HepG2 (cell line): Measurements from ENCODE around the gene IGFBP5. TPM values are rescaled to one million over a fixed set of nuclear protein-coding genes. Genes with fewer than 3 reads are reported as not detected.

Source experiments
- ATAC-seq: fragments of 200-7000 bp; cut with Tn5 transposase; 3 replicates; pipeline ENCODE4 v1.9.1; 2020; ENCODE audit warnings: mild to moderate bottlenecking, moderate library complexity
- BruUV-seq: library from RNA; stranded (reverse); fragments of 400-500 nt; replicated peaks from 2 replicates; lab custom pipeline; 2021; lab: Mats Ljungman, UMichigan
- CTCF ChIA-PET: fragments of 300-600 bp; formaldehyde crosslinking; extraction: SDS; loops from one replicate; lab custom pipeline; 2021; ENCODE audit warnings: low total read pairs, inconsistent platforms, low intra/inter-chr PET ratio; lab: Yijun Ruan, JAX
- POLR2A ChIA-PET: fragments of 350-600 bp; sonication (Branson Sonifier 250); formaldehyde crosslinking; loops from one replicate; lab custom pipeline; 2020; ENCODE audit warnings: antibody characterized with exemption, inconsistent platforms; lab: Yijun Ruan, JAX
- DNase-seq: peaks from one replicate; pipeline ENCODE4 v3.0.0-alpha.2; 2015; ENCODE audit warnings: low spot score
- FAIRE-seq: peaks from 3 replicates; lab custom pipeline; 2011; peaks lifted over from hg19 to GRCh38; lab: Jason Lieb, UNC
- H2AFZ ChIP-seq: one replicate; pipeline ENCODE4 v1.6.1; 2011; ENCODE audit warnings: low read length, inconsistent platforms
- H3K27ac ChIP-seq: fragments of 300-600 bp; 3 replicates; pipeline ENCODE4 v1.8.0; 2011; ENCODE audit warnings: mixed run types, mild to moderate bottlenecking, mixed read lengths, low read length, inconsistent platforms; ENCODE audit not compliant: insufficient read depth; ENCODE audit errors: extremely low read length
- H3K27me3 ChIP-seq, 2 experiments: fragments of 200-600 bp in 1 of 2; 2 replicates in 1 of 2; 3 replicates in 1 of 2; pipeline versions ENCODE4 v1.6.0 to v1.8.0; 2011; ENCODE audit warnings: low read length in 2 of 2, mild to moderate bottlenecking in 2 of 2, moderate library complexity in 2 of 2, inconsistent platforms in 1 of 2; ENCODE audit not compliant: insufficient read depth in 2 of 2, control insufficient read depth in 1 of 2
- H3K36me3 ChIP-seq, 2 experiments: fragments of 200-600 bp in 1 of 2; replicated peaks in 1 of 2; 2 replicates in 1 of 2; 3 replicates in 1 of 2; pipeline versions ENCODE4 v1.5.1 to v1.8.0; 2011; ENCODE audit warnings: low read length in 2 of 2, inconsistent platforms in 1 of 2; ENCODE audit not compliant: insufficient read depth in 2 of 2, control insufficient read depth in 1 of 2
- H3K4me1 ChIP-seq: 2 replicates; pipeline ENCODE4 v1.5.1; 2012; ENCODE audit warnings: low read length, inconsistent platforms; ENCODE audit not compliant: insufficient read depth
- H3K4me2 ChIP-seq: 2 replicates; pipeline ENCODE4 v1.6.0; 2011; ENCODE audit warnings: low read depth, low read length, inconsistent platforms
- H3K4me3 ChIP-seq, 3 experiments: fragments of 200-600 bp in 1 of 3; sonication (generic), shearing (Covaris generic) in 1 of 3; replicated peaks in 1 of 3; 2 replicates each; pipeline ENCODE4 v1.5.1; 2011 to 2016; ENCODE audit warnings: low read length in 3 of 3, inconsistent platforms in 2 of 3, low read depth in 2 of 3, mild to moderate bottlenecking in 2 of 3, control low read depth in 1 of 3, mixed read lengths in 1 of 3; ENCODE audit not compliant: insufficient read depth in 1 of 3
- H3K79me2 ChIP-seq: one replicate; pipeline ENCODE4 v1.6.1; 2011; ENCODE audit warnings: low read length, inconsistent platforms; ENCODE audit not compliant: insufficient read depth
- H3K9ac ChIP-seq: 2 replicates; pipeline ENCODE4 v1.6.0; 2011; ENCODE audit warnings: mild to moderate bottlenecking, low read depth, low read length, inconsistent platforms; ENCODE audit not compliant: insufficient read depth
- H3K9me3 ChIP-seq: 2 replicates; pipeline ENCODE4 v1.5.1; 2012; ENCODE audit warnings: mild to moderate bottlenecking, low read length
- H4K20me1 ChIP-seq: 2 replicates; pipeline ENCODE4 v1.6.0; 2011; ENCODE audit warnings: inconsistent platforms, mild to moderate bottlenecking, low read length, moderate library complexity; ENCODE audit not compliant: insufficient read depth
- KAT2B ChIP-seq: fragments of 150-350 bp; IDR thresholded peaks from 2 replicates; pipeline ENCODE4 v1.6.1; 2014; ENCODE audit warnings: low read depth, low read length, borderline replicate concordance
- MLX ChIP-seq: IDR thresholded peaks from 2 replicates; pipeline ENCODE4 v1.6.1; 2016
- RARA ChIP-seq: IDR thresholded peaks from 2 replicates; pipeline ENCODE4 v1.6.1; 2016; ENCODE audit warnings: missing genetic modification reagents, missing compliant biosample characterization
- SIN3B ChIP-seq: fragments of 150-350 bp; IDR thresholded peaks from 2 replicates; pipeline ENCODE4 v1.6.1; 2014; ENCODE audit warnings: low read length
- SIX1 ChIP-seq: sonication (generic); formaldehyde crosslinking; IDR thresholded peaks from 2 replicates; pipeline ENCODE4 v1.4.0; 2020; ENCODE audit warnings: missing genetic modification reagents, borderline replicate concordance
- TAF1 ChIP-seq: sonication (generic); formaldehyde crosslinking; IDR thresholded peaks from 2 replicates; pipeline ENCODE4 v1.4.0; 2020; ENCODE audit warnings: missing genetic modification reagents
- TEAD3 ChIP-seq: optimal IDR thresholded peaks from 2 replicates; pipeline ENCODE3; 2016; ENCODE audit warnings: borderline replicate concordance
- ZFP82 ChIP-seq: sonication (generic); formaldehyde crosslinking; IDR thresholded peaks from 2 replicates; pipeline ENCODE4 v1.5.1; 2020; ENCODE audit warnings: mild to moderate bottlenecking, missing genetic modification reagents, borderline replicate concordance
- ZNF225 ChIP-seq: sonication (generic); formaldehyde crosslinking; IDR thresholded peaks from 2 replicates; pipeline ENCODE4 v1.4.0; 2020; ENCODE audit warnings: mild to moderate bottlenecking, missing genetic modification reagents
- ZNF572 ChIP-seq: sonication (generic); formaldehyde crosslinking; IDR thresholded peaks from 2 replicates; pipeline ENCODE4 v1.5.1; 2020; ENCODE audit warnings: mild to moderate bottlenecking, missing genetic modification reagents
- ZNF878 ChIP-seq: sonication (generic); formaldehyde crosslinking; IDR thresholded peaks from 2 replicates; pipeline ENCODE4 v1.8.1; 2023; ENCODE audit warnings: mild to moderate bottlenecking, missing genetic modification reagents, moderate library complexity
- WGBS: methylation state at CpG from one replicate; pipeline ENCODE4 v1.1.6; 2017; ENCODE audit warnings: low lambda C conversion rate; 5-methylcytosine and 5-hydroxymethylcytosine counted together
- in situ Hi-C: cut with HindIII; loops from 2 replicates; pipeline ENCODE4 v1.10.0; 2017; ENCODE audit warnings: low pct_unique_long_range_greater_than_20kb; ENCODE audit not compliant: extremely low pct_ligation_motif_present
- intact Hi-C: fragments of 100-400 bp; cut with micrococcal nuclease; formaldehyde crosslinking; loops from one replicate; pipeline ENCODE4 v1.10.0; 2022; ENCODE audit not compliant: unreplicated experiment
- polyA plus RNA-seq, 8 experiments: library from polyadenylated mRNA; depleted of rRNA in 3 of 8; stranded (reverse) in 7 of 8; unstranded in 1 of 8; fragments of >200 nt; fragmentation: Illumina TruSeq in 4 of 8; extraction: Trizol in 4 of 8; gene quantifications; 2 replicates each; pipeline versions ENCODE4 v1.2.1 to v1.2.3, GENCODE V29; 2011 to 2016; ENCODE audit warnings: low read depth in 4 of 8, missing spikeins in 1 of 8, mixed read lengths in 1 of 8; ENCODE audit not compliant: insufficient read depth in 1 of 8
- total RNA-seq, 5 experiments: library from RNA; depleted of rRNA; stranded (reverse); fragments of >200 nt; fragmentation: Illumina TruSeq; extraction: Trizol; gene quantifications; 2 replicates each; pipeline ENCODE4 v1.2.3, GENCODE V29; 2016; ENCODE audit warnings: low read depth in 1 of 5
- TF ChIP-seq, protein P1 (sequence below): sonication (generic); formaldehyde crosslinking; IDR thresholded peaks from 2 replicates; pipeline ENCODE4 v1.4.0; 2020; ENCODE audit warnings: mild to moderate bottlenecking, missing genetic modification reagents

Gene IGFBP5
- total and polyA plus RNA-seq, 2 of the 13 experiments (the other 11 are each of a cell fraction or from before 2014, with no cell fraction given) = 0.15 TPM; not detected in 1

DNA sequence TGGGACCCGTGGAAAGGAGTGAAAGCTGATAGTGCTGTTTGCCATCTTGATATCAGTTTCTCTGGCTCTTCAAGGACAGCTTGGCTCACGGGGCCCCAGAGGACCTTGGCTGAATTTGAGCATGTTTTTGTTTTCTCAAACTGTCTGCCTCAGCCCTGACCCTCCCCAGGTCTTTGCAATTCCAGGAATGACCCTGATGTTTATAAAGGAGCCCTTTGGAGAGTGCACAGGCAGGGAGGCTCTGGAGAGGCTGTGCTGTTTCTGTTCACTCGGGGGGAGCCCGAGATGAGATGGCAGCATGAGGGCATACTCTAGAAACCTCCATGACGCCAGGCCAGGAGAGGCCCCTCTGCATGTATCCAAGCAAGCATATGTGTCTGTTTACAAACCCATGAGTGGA lies 45.8 kb downstream of the IGFBP5 start:
- no peaks in the 10 kb centered on the region for H3K79me2 ChIP-seq
- CTCF ChIA-PET = no interaction called here
- no peak overlapping the region for H3K27ac ChIP-seq

DNA sequence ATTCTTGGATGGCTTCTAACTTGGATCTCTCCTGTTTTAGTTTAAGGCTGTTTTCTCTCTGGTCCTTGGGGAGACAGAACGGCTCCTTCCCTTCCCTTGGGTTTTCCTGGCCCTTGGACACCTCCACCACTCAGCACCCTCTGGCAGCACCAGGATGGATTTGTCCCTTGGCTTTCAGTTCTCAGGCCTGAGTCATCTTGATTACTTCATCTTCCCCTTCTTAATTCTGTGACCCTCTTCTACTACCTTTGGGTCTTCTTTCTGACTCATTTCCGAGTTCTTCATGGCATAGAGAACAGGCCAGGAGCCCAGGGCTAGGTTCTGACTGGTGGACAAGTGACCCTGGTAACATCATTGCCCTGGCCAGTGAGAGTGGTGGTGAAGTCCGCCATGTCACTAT lies 47.2 kb downstream of the IGFBP5 start:
- Histone ChIP-seq H2AFZ (no peak overlapping the region), H3K79me2 (no peaks in the 10 kb centered on the region), H3K9ac (no peak overlapping the region), H3K27ac (no peak overlapping the region), H3K4me1 (peaks cover 54% of the 10 kb centered on the region), H3K27me3 (no peaks in the 10 kb centered on the region; a peak in 1 of 5 replicates), H4K20me1 (no peaks in the 10 kb centered on the region), H3K9me3 (no peaks in the 10 kb centered on the region), H3K36me3 (no peaks in the 10 kb centered on the region), H3K4me3 (no peak overlapping the region), H3K4me2 (no peak overlapping the region)
- 43% methylated on average over 3 of the region's 3 CpGs for WGBS
- in situ Hi-C loops (no loop called here), intact Hi-C loops (no loop called here)
- no TSS peak for BruUV-seq
- ChIA-PET POLR2A (interaction anchor here (1.1 to 1.4 kb wide), 2 partner anchors 28 to 150 kb away, joined by 3 read pairs; no protein-coding TSS in a partner anchor), CTCF (no interaction called here)
- no peak for FAIRE-seq
- no peak for ATAC-seq
- TF ChIP-seq SIN3B (no peak), TEAD3 (CRISPR knock-in tag) (no peak), ZFP82 (CRISPR knock-in tag) (no peak), SIX1 (no peak)
- TF ChIP-seq, protein P1, sequence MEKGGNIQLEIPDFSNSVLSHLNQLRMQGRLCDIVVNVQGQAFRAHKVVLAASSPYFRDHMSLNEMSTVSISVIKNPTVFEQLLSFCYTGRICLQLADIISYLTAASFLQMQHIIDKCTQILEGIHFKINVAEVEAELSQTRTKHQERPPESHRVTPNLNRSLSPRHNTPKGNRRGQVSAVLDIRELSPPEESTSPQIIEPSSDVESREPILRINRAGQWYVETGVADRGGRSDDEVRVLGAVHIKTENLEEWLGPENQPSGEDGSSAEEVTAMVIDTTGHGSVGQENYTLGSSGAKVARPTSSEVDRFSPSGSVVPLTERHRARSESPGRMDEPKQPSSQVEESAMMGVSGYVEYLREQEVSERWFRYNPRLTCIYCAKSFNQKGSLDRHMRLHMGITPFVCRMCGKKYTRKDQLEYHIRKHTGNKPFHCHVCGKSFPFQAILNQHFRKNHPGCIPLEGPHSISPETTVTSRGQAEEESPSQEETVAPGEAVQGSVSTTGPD (CRISPR knock-in tag) = no peak
- DNase-seq = no peak

More for the DNA sequence above, 45.8 kb downstream of the IGFBP5 start:
- H3K4me2 ChIP-seq = no peak overlapping the region
- intact Hi-C loops (no loop called here), in situ Hi-C loops (no loop called here)
- no peak overlapping the region for H3K9ac ChIP-seq
- no peaks in the 10 kb centered on the region; a peak in 1 of 5 replicates for H3K27me3 ChIP-seq
- TF ChIP-seq ZNF225 (CRISPR knock-in tag) (no peak), RARA (CRISPR knock-in tag) (0 out of 2 replicates have a peak, but pooled peaks have one; percentile 6), ZNF878 (no peak), MLX (CRISPR knock-in tag) (no peak), TAF1 (CRISPR knock-in tag) (no peak), ZNF572 (CRISPR knock-in tag) (no peak), KAT2B (no peak)
- no peak overlapping the region for H2AFZ ChIP-seq
- 24% methylated on average over 5 of the region's 5 CpGs for WGBS
- no TSS peak for BruUV-seq
- ATAC-seq (no peak), FAIRE-seq (no peak), DNase-seq (no peak)
- H3K36me3 ChIP-seq = no peaks in the 10 kb centered on the region
- peaks cover 58% of the 10 kb centered on the region for H3K4me1 ChIP-seq
- no peak overlapping the region for H3K4me3 ChIP-seq
- H4K20me1 ChIP-seq = no peaks in the 10 kb centered on the region
- POLR2A ChIA-PET = interaction anchor here (1.4 kb wide), 1 partner anchor 30 kb away, joined by 4 read pairs; no protein-coding TSS in a partner anchor
- no peaks in the 10 kb centered on the region for H3K9me3 ChIP-seq
